GM21529 (cell line): ENCODE measurements around the gene IDUA.
"Not testable (repeated sequence)": the region's sequence is repeated elsewhere in the genome, so short reads cannot be mapped to it uniquely, and the experiment has no call there.

Source experiments
- ATAC-seq: cut with Tn5 transposase; IDR thresholded peaks from one replicate; pipeline ENCODE4 v1.9.1; 2021; ENCODE audit not compliant: unreplicated experiment

IDUA gene

GRCh38 chr4:1043162-1043561 is 56.3 kb downstream of the IDUA start:
- no peak for ATAC-seq

- ATAC-seq: no peak
Measured at GRCh38 chr4:1043651-1044468, 57.0 kb downstream of the IDUA start.

GRCh38 chr4:1044469-1045192 is 57.8 kb downstream of the IDUA start:
- no peak for ATAC-seq

- ATAC-seq: no peak
Measured at GRCh38 chr4:1045193-1045594, 58.4 kb downstream of the IDUA start.

GRCh38 chr4:1045595-1046201 is 58.9 kb downstream of the IDUA start:
- no peak for ATAC-seq

GRCh38 chr4:1046581-1047011 is 59.8 kb downstream of the IDUA start:
- not testable (repeated sequence) for ATAC-seq

- ATAC-seq: no peak
Measured at GRCh38 chr4:1047106-1047975, 60.5 kb downstream of the IDUA start.

- no peak for ATAC-seq
Measured at GRCh38 chr4:1047976-1048772, 61.3 kb downstream of the IDUA start.

- no peak for ATAC-seq
Measured at GRCh38 chr4:1048773-1049590, 62.1 kb downstream of the IDUA start.

- ATAC-seq: no peak
Measured at GRCh38 chr4:1049591-1049905, 62.7 kb downstream of the IDUA start.

- no peak for ATAC-seq
Measured at GRCh38 chr4:1050486-1051213, 63.8 kb downstream of the IDUA start.

GRCh38 chr4:1051472-1051871 is 64.6 kb downstream of the IDUA start:
- ATAC-seq: no peak

- no peak for ATAC-seq
Measured at GRCh38 chr4:1052231-1052671, 65.4 kb downstream of the IDUA start.

GRCh38 chr4:1053080-1053661 is 66.3 kb downstream of the IDUA start:
- ATAC-seq: no peak

- not testable (repeated sequence) for ATAC-seq
Measured at GRCh38 chr4:1053891-1054290, 67.0 kb downstream of the IDUA start.
